Gastrocnemius medialis (tissue), 4 donors: ENCODE results near the gene SLC38A4. TPM values are rescaled to one million over a fixed set of nuclear protein-coding genes. Genes with fewer than 3 reads are reported as not detected.
A peak's percentile ranks its signal among the peaks of the same experiment; 100 is the strongest.

Source experiments
- ATAC-seq, 2 donors: fragments of 150-250 bp; one replicate each; pipeline ENCODE4 v1.9.1; 2016
- DNase-seq, 2 donors: peaks; one replicate each; pipeline ENCODE4 v3.0.0-alpha.2; 2019
- H3K27ac ChIP-seq, 4 donors: fragments of 200-600 bp; sonication (generic); 1 replicate in 1 of 4; 2 replicates in 3 of 4; pipeline ENCODE4 v1.5.1; 2016 to 2018; ENCODE audit warnings: mild to moderate bottlenecking in 2 of 4, moderate library complexity in 1 of 4
- H3K27me3 ChIP-seq, 3 donors: fragments of 200-600 bp; sonication (generic) in 2 of 3; 1 replicate in 1 of 3; 2 replicates in 2 of 3; pipeline versions ENCODE4 v1.5.1 to v1.6.0; 2016 to 2019; ENCODE audit warnings: mild to moderate bottlenecking in 1 of 3, moderate library complexity in 1 of 3
- H3K36me3 ChIP-seq, 2 donors: fragments of 200-600 bp; sonication (generic) in 1 of 2; one replicate each; pipeline ENCODE4 v1.5.1; 2017 to 2018
- H3K4me1 ChIP-seq, 2 donors: fragments of 200-600 bp; sonication (generic) in 1 of 2; one replicate each; pipeline ENCODE4 v1.5.1; 2016 to 2017; ENCODE audit warnings: mild to moderate bottlenecking in 2 of 2
- H3K4me3 ChIP-seq, 4 donors: fragments of 200-600 bp; sonication (generic) in 3 of 4; 1 replicate in 1 of 4; 2 replicates in 3 of 4; pipeline ENCODE4 v1.5.1; 2016 to 2019; ENCODE audit warnings: mild to moderate bottlenecking in 2 of 4
- H3K9me3 ChIP-seq, 3 donors: fragments of 200-600 bp; sonication (generic) in 2 of 3; 1 replicate in 1 of 3; 2 replicates in 2 of 3; pipeline ENCODE4 v1.5.1; 2016 to 2019
- CTCF ChIP-seq, 5 experiments: fragments of 450-650 bp in 3 of 5; fragments of 200-600 bp in 2 of 5; sonication (generic) in 2 of 5; IDR thresholded peaks in 4 of 5; conservative IDR thresholded peaks in 1 of 5; 1 replicate in 4 of 5; 2 replicates in 1 of 5; pipeline ENCODE4 v1.5.1; 2016 to 2019; ENCODE audit warnings: antibody characterized with exemption in 5 of 5, mild to moderate bottlenecking in 3 of 5, moderate library complexity in 3 of 5
- POLR2A ChIP-seq, 2 donors: fragments of 450-650 bp; IDR thresholded peaks; one replicate each; pipeline ENCODE4 v1.6.1; 2017; ENCODE audit warnings: antibody characterized with exemption in 2 of 2, mild to moderate bottlenecking in 2 of 2, moderate library complexity in 2 of 2
- in situ Hi-C, 4 donors: fragments of 200-750 bp; cut with MboI; loops; one replicate each; pipeline versions ENCODE4 v1.15.0 to v1.8.0; 2017; ENCODE audit warnings: low sequenced_read_pairs in 4 of 4
- intact Hi-C: fragments of 100-400 bp; cut with DNase I; formaldehyde crosslinking; loops from one replicate; pipeline ENCODE4 v1.15.1; 2023; ENCODE audit warnings: low total_unique reads
- total RNA-seq, 4 donors: library from RNA; depleted of rRNA; stranded (reverse); fragments of >200 nt; gene quantifications; one replicate each; pipeline versions ENCODE4 v1.1.0 to v1.2.3, GENCODE V29; 2016

Gene SLC38A4
- total RNA-seq, 4 donors from 2014 or later = 14.7 to 46.0 (median 23.0) TPM

DNA sequence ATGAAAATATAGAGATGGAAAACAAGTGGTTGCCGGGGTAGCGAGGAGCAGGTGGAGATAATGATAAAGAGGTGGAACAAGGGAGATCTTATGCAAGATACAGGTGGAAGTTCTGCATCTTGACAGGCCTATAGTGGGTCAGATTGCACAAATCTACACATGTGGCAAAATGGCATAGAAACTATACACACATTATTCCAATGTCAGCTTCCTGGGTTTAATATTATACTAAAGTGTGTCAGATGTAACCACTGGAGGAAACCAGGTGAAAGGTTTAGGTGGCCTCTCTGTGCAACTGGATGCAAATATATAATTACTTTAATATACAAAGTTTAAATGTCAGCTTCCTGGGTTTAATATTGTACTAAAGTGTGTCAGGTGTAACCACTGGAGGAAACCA, 1.1 kb downstream of the SLC38A4 start:
- no peak overlapping the region for H3K4me3 ChIP-seq
- DNase-seq = no peak

DNA sequence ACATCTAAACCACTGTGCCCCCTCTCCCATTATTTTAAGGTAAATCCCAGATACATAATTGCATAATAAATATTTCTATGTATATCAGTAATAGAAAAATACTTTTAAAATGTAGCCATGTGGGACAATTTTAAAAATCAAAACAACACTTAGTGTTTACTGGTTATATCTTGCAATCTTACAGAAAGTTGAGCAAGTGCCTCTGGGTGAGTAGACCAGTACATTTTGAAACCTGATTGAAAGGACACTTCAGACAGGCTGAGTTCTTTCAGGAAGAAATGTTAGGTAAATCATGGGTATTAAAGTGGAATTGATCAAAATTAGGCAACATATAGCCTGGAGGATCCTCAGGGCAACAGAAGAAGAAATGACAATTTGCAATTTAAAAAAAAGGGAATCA, 7.2 kb downstream of the SLC38A4 start:
- H3K27ac ChIP-seq = no peak overlapping the region
- no peak overlapping the region for H3K4me3 ChIP-seq
- H3K9me3 ChIP-seq = no peaks in the 10 kb centered on the region
- H3K36me3 ChIP-seq = no peaks in the 10 kb centered on the region
- TF ChIP-seq CTCF (IDR thresholded peaks at IDR 0.05 in 4 of 5, conservative IDR thresholded peaks at IDR 0.05 in 1 of 5) = no peak
- no peak for TF ChIP-seq POLR2A (IDR thresholded peaks at IDR 0.05)
- intact Hi-C loops = no loop called here
- in situ Hi-C loops = no loop called here
- no peak for DNase-seq
- H3K27me3 ChIP-seq = no peaks in the 10 kb centered on the region
- H3K4me1 ChIP-seq = peaks cover 0 to 22% of the 10 kb centered on the region in 2 donors
- peak in 1 of 2 donors; percentile 55 for ATAC-seq

More for the DNA sequence above, 1.1 kb downstream of the SLC38A4 start:
- no peak overlapping the region for H3K27ac ChIP-seq
- no peaks in the 10 kb centered on the region for H3K27me3 ChIP-seq
- TF ChIP-seq POLR2A (IDR thresholded peaks at IDR 0.05) = no peak
- TF ChIP-seq CTCF (IDR thresholded peaks at IDR 0.05 in 4 of 5, conservative IDR thresholded peaks at IDR 0.05 in 1 of 5) = no peak
- ATAC-seq = no peak
- in situ Hi-C loops = no loop called here
- intact Hi-C loops = no loop called here
- H3K4me1 ChIP-seq = peaks cover 4 to 25% of the 10 kb centered on the region in 2 donors
- H3K9me3 ChIP-seq = no peaks in the 10 kb centered on the region
- no peaks in the 10 kb centered on the region for H3K36me3 ChIP-seq

DNA sequence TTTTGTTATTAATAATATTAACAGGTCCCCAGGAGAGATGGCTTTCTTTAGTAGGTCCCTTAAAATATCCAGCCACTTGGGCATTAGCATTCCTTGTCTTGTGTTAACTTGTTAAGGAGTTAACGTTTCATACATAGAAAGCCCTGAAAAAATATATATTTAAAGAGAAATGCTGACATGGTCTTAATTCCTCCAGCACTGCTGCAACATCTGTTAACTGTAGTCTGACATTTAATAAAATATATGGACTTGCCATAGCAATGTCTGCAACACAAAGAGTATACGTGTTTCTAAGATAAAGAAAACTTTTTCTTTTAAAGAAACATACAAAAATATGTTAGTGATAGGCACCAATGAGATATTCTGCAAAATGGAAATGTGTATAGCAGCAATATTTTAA, 10.0 kb downstream of the SLC38A4 start:
- H3K27ac ChIP-seq = no peak overlapping the region
- no peak overlapping the region for H3K4me3 ChIP-seq
- ATAC-seq = no peak
- DNase-seq = no peak
- TF ChIP-seq POLR2A (IDR thresholded peaks at IDR 0.05) (no peak), CTCF (IDR thresholded peaks at IDR 0.05 in 4 of 5, conservative IDR thresholded peaks at IDR 0.05 in 1 of 5) (no peak)
- H3K36me3 ChIP-seq = no peaks in the 10 kb centered on the region
- H3K27me3 ChIP-seq = no peaks in the 10 kb centered on the region
- no peaks in the 10 kb centered on the region for H3K9me3 ChIP-seq
- in situ Hi-C loops = no loop called here
- peaks cover 0 to 22% of the 10 kb centered on the region in 2 donors for H3K4me1 ChIP-seq
- intact Hi-C loops = no loop called here

DNA sequence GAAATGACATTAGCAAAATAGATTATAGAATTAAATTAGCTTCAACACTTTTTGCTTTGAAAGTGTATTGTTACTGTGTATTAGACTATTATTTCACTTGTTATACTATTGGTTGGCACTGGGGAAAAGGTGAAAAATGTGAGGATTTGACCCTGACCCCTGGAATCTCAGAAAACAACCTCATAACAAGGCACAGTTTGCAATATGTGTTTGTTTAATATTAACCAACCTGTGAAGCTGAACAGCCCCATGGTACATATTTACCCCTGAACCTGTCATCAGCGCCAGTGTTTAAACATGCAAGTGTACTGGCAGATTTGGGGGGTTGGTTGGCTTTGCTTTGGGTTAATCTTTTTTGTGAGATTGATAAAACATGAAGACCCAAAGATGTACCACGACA, 11.7 kb downstream of the SLC38A4 start:
- Histone ChIP-seq H3K27ac (no peak overlapping the region), H3K36me3 (no peaks in the 10 kb centered on the region), H3K9me3 (no peaks in the 10 kb centered on the region), H3K27me3 (no peaks in the 10 kb centered on the region), H3K4me1 (peaks cover 0 to 20% of the 10 kb centered on the region in 2 donors), H3K4me3 (no peak overlapping the region)
- ATAC-seq (no peak), DNase-seq (no peak)
- in situ Hi-C loops = no loop called here
- TF ChIP-seq POLR2A (IDR thresholded peaks at IDR 0.05) (no peak), CTCF (IDR thresholded peaks at IDR 0.05 in 4 of 5, conservative IDR thresholded peaks at IDR 0.05 in 1 of 5) (no peak)
- intact Hi-C loops = no loop called here

GRCh38 chr12:46811185-46811584, 14.6 kb downstream of the SLC38A4 start:
- no peak overlapping the region for H3K4me3 ChIP-seq
- no peaks in the 10 kb centered on the region for H3K27me3 ChIP-seq
- H3K4me1 ChIP-seq = peaks cover 0 to 8% of the 10 kb centered on the region in 2 donors
- in situ Hi-C loops (no loop called here), intact Hi-C loops (no loop called here)
- no peaks in the 10 kb centered on the region for H3K9me3 ChIP-seq
- TF ChIP-seq POLR2A (IDR thresholded peaks at IDR 0.05) (no peak), CTCF (IDR thresholded peaks at IDR 0.05 in 4 of 5, conservative IDR thresholded peaks at IDR 0.05 in 1 of 5) (no peak)
- H3K36me3 ChIP-seq = no peaks in the 10 kb centered on the region
- no peak for ATAC-seq
- DNase-seq = no peak
- no peak overlapping the region for H3K27ac ChIP-seq
